ENCODE results near the gene MCM5.

MCM5 gene

GRCh38 chr22:35426801-35427140 is 26.8 kb downstream of the MCM5 start:
- H3K4me2 ChIP-seq (ENCODE audit: low read length) = no peak overlapping the region
- H4K20me1 ChIP-seq (ENCODE audit: insufficient read depth, low read length) = no peaks in the 10 kb centered on the region
- no peak overlapping the region for H3K9ac ChIP-seq (ENCODE audit: low read length)
- H3K27me3 ChIP-seq (ENCODE audit: insufficient read depth, low read length) = no peaks in the 10 kb centered on the region
- H3K36me3 ChIP-seq (ENCODE audit: insufficient read depth, low read length) = peaks cover 76% of the 10 kb centered on the region
- TF ChIP-seq CTCF (IDR thresholded peaks at IDR 0.05; ENCODE audit: low read length) (no peak), EZH2 (IDR thresholded peaks at IDR 0.05; ENCODE audit: borderline replicate concordance, low read length) (no peak)
- H3K4me3 ChIP-seq (ENCODE audit: low read depth, low read length, poor library complexity, severe bottlenecking) = no peak overlapping the region
- H3K9me3 ChIP-seq (ENCODE audit: low read length) = no peaks in the 10 kb centered on the region
- H3K27ac ChIP-seq (ENCODE audit: low read depth, low read length, poor library complexity, severe bottlenecking) = no peak overlapping the region
- H3K4me1 ChIP-seq (ENCODE audit: insufficient read depth, low read length, severe bottlenecking) = no peaks in the 10 kb centered on the region
- no peaks in the 10 kb centered on the region for H3F3A ChIP-seq (ENCODE audit: insufficient read depth, low read length)
- no peaks in the 10 kb centered on the region for H3K79me2 ChIP-seq (ENCODE audit: insufficient read depth, low read length)
- no peak overlapping the region for H2AFZ ChIP-seq (ENCODE audit: low read length)
- H3K9me2 ChIP-seq (ENCODE audit: low read depth, low read length) = no peaks in the 10 kb centered on the region

DNA sequence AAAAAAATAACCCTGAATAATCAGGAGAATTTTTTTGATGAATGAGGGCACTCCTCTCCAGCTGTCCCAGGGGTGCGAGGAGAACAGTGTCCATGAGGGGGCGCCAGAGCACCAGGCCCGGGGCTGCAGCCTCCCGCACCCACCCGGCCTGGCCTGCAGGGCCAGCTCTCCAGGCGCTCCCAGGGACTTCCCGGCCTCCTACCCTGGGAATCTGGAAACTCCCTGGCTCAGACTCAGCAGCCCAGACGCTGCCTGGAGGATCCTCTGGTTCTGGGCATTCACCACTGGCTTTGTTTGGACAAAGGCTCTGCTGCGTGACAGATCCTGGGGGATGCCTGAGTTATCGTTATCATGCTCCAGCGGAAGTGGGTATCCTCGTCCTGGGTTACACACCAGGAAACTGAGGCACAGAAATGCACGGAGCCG is 31.0 kb downstream of the MCM5 start:
- Histone ChIP-seq H3K4me2 (ENCODE audit: low read length) (no peak overlapping the region), H3K36me3 (ENCODE audit: insufficient read depth, low read length) (peaks cover 66% of the 10 kb centered on the region), H4K20me1 (ENCODE audit: insufficient read depth, low read length) (no peaks in the 10 kb centered on the region)

GRCh38 chr22:35431483-35432227 is 31.7 kb downstream of the MCM5 start:
- H3K27ac ChIP-seq (ENCODE audit: low read depth, low read length, poor library complexity, severe bottlenecking) = no peak overlapping the region

More for the DNA sequence above, 31.0 kb downstream of the MCM5 start:
- Histone ChIP-seq H2AFZ (ENCODE audit: low read length) (no peak overlapping the region), H3K27ac (ENCODE audit: low read depth, low read length, poor library complexity, severe bottlenecking) (no peak overlapping the region), H3K9me3 (ENCODE audit: low read length) (no peaks in the 10 kb centered on the region), H3K9ac (ENCODE audit: low read length) (no peak overlapping the region), H3K79me2 (ENCODE audit: insufficient read depth, low read length) (no peaks in the 10 kb centered on the region), H3K4me3 (ENCODE audit: low read depth, low read length, poor library complexity, severe bottlenecking) (no peak overlapping the region), H3F3A (ENCODE audit: insufficient read depth, low read length) (no peaks in the 10 kb centered on the region), H3K27me3 (ENCODE audit: insufficient read depth, low read length) (no peaks in the 10 kb centered on the region), H3K4me1 (ENCODE audit: insufficient read depth, low read length, severe bottlenecking) (no peaks in the 10 kb centered on the region), H3K9me2 (ENCODE audit: low read depth, low read length) (no peaks in the 10 kb centered on the region)
- no peak for TF ChIP-seq EZH2 (IDR thresholded peaks at IDR 0.05; ENCODE audit: borderline replicate concordance, low read length)
- TF ChIP-seq CTCF (IDR thresholded peaks at IDR 0.05; ENCODE audit: low read length) = peak; percentile 88

More at GRCh38 chr22:35431483-35432227, 31.7 kb downstream of the MCM5 start:
- H3F3A ChIP-seq (ENCODE audit: insufficient read depth, low read length) = peaks cover 4% of the 10 kb centered on the region; the same call in 1 of the 2 replicates
- H3K79me2 ChIP-seq (ENCODE audit: insufficient read depth, low read length) = no peaks in the 10 kb centered on the region
- no peaks in the 10 kb centered on the region for H4K20me1 ChIP-seq (ENCODE audit: insufficient read depth, low read length)
- no peak overlapping the region for H3K4me3 ChIP-seq (ENCODE audit: low read depth, low read length, poor library complexity, severe bottlenecking)
- no peaks in the 10 kb centered on the region for H3K4me1 ChIP-seq (ENCODE audit: insufficient read depth, low read length, severe bottlenecking)
- no peaks in the 10 kb centered on the region for H3K27me3 ChIP-seq (ENCODE audit: insufficient read depth, low read length)
- no peak overlapping the region for H3K9ac ChIP-seq (ENCODE audit: low read length)
- H3K9me2 ChIP-seq (ENCODE audit: low read depth, low read length) = no peaks in the 10 kb centered on the region
- H3K4me2 ChIP-seq (ENCODE audit: low read length) = no peak overlapping the region
- H3K36me3 ChIP-seq (ENCODE audit: insufficient read depth, low read length) = peaks cover 60% of the 10 kb centered on the region
- no peak overlapping the region for H2AFZ ChIP-seq (ENCODE audit: low read length)
- H3K9me3 ChIP-seq (ENCODE audit: low read length) = no peaks in the 10 kb centered on the region
- TF ChIP-seq EZH2 (IDR thresholded peaks at IDR 0.05; ENCODE audit: borderline replicate concordance, low read length) (no peak), CTCF (IDR thresholded peaks at IDR 0.05; ENCODE audit: low read length) (no peak)
